ENCODE results near the gene CDHR3. TPM values are rescaled to one million over a fixed set of nuclear protein-coding genes. Genes with fewer than 3 reads are reported as not detected.

The CDHR3 gene
- total and polyA plus RNA-seq, 4 donors: 1.0 to 10.5 (median 1.8) TPM

DNA sequence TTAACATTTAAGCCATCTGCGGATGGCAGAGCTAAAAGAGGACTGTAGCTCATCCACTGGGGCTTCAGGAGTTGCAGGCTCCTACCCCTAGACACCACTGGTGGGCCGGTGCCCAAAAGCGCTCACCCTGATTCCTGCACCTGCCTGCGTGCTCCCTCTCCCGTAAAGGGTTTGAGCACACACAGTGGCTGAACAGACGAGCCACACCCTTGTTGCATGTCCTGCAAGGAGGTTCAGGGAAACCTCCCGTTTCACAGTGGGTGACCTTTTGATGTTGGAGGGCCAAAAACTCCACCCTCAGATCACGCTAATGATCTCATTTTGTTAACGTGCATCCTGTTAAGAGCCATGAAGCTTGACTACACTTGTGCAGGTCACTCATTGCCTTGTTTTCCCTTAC lies 111.2 kb downstream of the CDHR3 start:
- no peak overlapping the region for H3K4me3 ChIP-seq (ENCODE audit: low read depth in 1 of 3, low read length in 3 of 3)
- peaks cover 0 to 13% (median 5%) of the 10 kb centered on the region in 4 donors for H3K4me1 ChIP-seq (ENCODE audit: control insufficient read depth in 4 of 4, insufficient read depth in 4 of 4, low read length in 3 of 4)
- H3K9ac ChIP-seq (ENCODE audit: low read depth in 1 of 2, low read length in 2 of 2): no peak overlapping the region
- no peak overlapping the region for H3K27ac ChIP-seq (ENCODE audit: low read depth in 1 of 2, low read length in 2 of 2)
- H3K9me3 ChIP-seq (ENCODE audit: control insufficient read depth in 4 of 4, low read length in 3 of 4): no peaks in the 10 kb centered on the region
- WGBS: 90% methylated on average over 9 of the region's 9 CpGs
- TF ChIP-seq GABPA (IDR thresholded peaks at IDR 0.05 in 1 of 2, conservative IDR thresholded peaks at IDR 0.05 in 1 of 2) (no peak), HNF4G (IDR thresholded peaks at IDR 0.05) (no peak)
- H3K27me3 ChIP-seq (ENCODE audit: control insufficient read depth in 4 of 4, insufficient read depth in 4 of 4, low read length in 3 of 4): no peaks in the 10 kb centered on the region
- DNase-seq (ENCODE audit: low spot score): no peak
- no peaks in the 10 kb centered on the region for H3K36me3 ChIP-seq (ENCODE audit: control insufficient read depth in 4 of 4, insufficient read depth in 3 of 4, low read depth in 1 of 4, low read length in 3 of 4)

DNA sequence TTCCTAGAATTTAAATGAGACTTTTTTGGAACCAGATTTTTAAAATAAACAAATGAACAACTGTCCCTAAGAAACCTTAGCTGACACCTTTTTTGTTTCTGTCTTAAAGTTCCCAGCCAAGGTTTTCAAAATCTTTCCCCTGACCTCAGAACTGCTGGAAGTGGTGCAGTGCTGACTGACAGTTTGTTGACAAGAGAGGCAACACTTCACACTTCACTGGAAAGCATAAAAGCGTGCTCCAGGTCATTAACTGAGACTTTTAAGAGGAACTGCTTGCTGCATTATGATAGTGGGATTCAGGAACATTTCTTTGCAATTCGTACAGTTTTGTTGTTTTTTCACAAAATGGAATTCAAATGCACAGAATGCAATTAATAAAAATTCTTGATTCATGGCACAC lies 112.9 kb downstream of the CDHR3 start:
- no peaks in the 10 kb centered on the region for H3K9me3 ChIP-seq (ENCODE audit: control insufficient read depth in 4 of 4, low read length in 3 of 4)
- H3K36me3 ChIP-seq (ENCODE audit: control insufficient read depth in 4 of 4, insufficient read depth in 3 of 4, low read depth in 1 of 4, low read length in 3 of 4): no peaks in the 10 kb centered on the region
- no peak overlapping the region for H3K4me3 ChIP-seq (ENCODE audit: low read depth in 1 of 3, low read length in 3 of 3)
- 73% methylated on average over 2 of the region's 2 CpGs for whole genome bisulfite sequencing
- no peak overlapping the region for H3K27ac ChIP-seq (ENCODE audit: low read depth in 1 of 2, low read length in 2 of 2)
- no peaks in the 10 kb centered on the region for H3K27me3 ChIP-seq (ENCODE audit: control insufficient read depth in 4 of 4, insufficient read depth in 4 of 4, low read length in 3 of 4)
- H3K9ac ChIP-seq (ENCODE audit: low read depth in 1 of 2, low read length in 2 of 2): no peak overlapping the region
- peaks cover 0 to 8% (median under 1%) of the 10 kb centered on the region in 4 donors for H3K4me1 ChIP-seq (ENCODE audit: control insufficient read depth in 4 of 4, insufficient read depth in 4 of 4, low read length in 3 of 4)
- no peak for DNase-seq (ENCODE audit: low spot score)
- TF ChIP-seq FOXA1 (IDR thresholded peaks at IDR 0.05) (no peak), HNF4A (conservative IDR thresholded peaks at IDR 0.05) (no peak), RXRA (IDR thresholded peaks at IDR 0.05) (no peak), FOXA2 (IDR thresholded peaks at IDR 0.05) (no peak)
- TF ChIP-seq, protein P1, sequence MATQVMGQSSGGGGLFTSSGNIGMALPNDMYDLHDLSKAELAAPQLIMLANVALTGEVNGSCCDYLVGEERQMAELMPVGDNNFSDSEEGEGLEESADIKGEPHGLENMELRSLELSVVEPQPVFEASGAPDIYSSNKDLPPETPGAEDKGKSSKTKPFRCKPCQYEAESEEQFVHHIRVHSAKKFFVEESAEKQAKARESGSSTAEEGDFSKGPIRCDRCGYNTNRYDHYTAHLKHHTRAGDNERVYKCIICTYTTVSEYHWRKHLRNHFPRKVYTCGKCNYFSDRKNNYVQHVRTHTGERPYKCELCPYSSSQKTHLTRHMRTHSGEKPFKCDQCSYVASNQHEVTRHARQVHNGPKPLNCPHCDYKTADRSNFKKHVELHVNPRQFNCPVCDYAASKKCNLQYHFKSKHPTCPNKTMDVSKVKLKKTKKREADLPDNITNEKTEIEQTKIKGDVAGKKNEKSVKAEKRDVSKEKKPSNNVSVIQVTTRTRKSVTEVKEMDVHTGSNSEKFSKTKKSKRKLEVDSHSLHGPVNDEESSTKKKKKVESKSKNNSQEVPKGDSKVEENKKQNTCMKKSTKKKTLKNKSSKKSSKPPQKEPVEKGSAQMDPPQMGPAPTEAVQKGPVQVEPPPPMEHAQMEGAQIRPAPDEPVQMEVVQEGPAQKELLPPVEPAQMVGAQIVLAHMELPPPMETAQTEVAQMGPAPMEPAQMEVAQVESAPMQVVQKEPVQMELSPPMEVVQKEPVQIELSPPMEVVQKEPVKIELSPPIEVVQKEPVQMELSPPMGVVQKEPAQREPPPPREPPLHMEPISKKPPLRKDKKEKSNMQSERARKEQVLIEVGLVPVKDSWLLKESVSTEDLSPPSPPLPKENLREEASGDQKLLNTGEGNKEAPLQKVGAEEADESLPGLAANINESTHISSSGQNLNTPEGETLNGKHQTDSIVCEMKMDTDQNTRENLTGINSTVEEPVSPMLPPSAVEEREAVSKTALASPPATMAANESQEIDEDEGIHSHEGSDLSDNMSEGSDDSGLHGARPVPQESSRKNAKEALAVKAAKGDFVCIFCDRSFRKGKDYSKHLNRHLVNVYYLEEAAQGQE (IDR thresholded peaks at IDR 0.05): no peak
- TF ChIP-seq, protein P2, sequence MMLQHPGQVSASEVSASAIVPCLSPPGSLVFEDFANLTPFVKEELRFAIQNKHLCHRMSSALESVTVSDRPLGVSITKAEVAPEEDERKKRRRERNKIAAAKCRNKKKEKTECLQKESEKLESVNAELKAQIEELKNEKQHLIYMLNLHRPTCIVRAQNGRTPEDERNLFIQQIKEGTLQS (IDR thresholded peaks at IDR 0.05): no peak

DNA sequence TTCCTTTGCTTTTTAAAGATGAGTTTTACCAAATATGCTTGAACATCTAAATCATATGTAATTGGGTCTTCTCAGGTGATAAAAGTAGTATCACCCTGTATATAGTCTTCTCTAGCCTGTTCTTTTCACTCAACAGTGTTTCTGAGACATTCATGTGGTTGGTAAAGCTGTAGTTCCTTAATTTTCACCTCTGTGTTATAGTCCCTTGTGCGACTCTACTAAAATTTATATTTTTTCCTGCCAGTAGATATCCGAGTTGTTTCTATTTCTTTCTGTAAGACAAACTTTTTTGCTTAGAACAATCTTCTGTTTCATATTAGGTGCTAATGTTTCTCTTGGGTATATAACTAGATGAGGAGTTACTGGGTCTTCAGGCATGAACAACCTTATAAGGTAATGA lies 113.5 kb downstream of the CDHR3 start:
- TF ChIP-seq RXRA (IDR thresholded peaks at IDR 0.05) (no peak), GABPA (IDR thresholded peaks at IDR 0.05 in 1 of 2, conservative IDR thresholded peaks at IDR 0.05 in 1 of 2) (no peak), HNF4A (conservative IDR thresholded peaks at IDR 0.05) (no peak), NR2F2 (IDR thresholded peaks at IDR 0.05) (no peak), FOXA2 (IDR thresholded peaks at IDR 0.05) (no peak), HNF4G (IDR thresholded peaks at IDR 0.05) (no peak)
- TF ChIP-seq, protein P3, sequence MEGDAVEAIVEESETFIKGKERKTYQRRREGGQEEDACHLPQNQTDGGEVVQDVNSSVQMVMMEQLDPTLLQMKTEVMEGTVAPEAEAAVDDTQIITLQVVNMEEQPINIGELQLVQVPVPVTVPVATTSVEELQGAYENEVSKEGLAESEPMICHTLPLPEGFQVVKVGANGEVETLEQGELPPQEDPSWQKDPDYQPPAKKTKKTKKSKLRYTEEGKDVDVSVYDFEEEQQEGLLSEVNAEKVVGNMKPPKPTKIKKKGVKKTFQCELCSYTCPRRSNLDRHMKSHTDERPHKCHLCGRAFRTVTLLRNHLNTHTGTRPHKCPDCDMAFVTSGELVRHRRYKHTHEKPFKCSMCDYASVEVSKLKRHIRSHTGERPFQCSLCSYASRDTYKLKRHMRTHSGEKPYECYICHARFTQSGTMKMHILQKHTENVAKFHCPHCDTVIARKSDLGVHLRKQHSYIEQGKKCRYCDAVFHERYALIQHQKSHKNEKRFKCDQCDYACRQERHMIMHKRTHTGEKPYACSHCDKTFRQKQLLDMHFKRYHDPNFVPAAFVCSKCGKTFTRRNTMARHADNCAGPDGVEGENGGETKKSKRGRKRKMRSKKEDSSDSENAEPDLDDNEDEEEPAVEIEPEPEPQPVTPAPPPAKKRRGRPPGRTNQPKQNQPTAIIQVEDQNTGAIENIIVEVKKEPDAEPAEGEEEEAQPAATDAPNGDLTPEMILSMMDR (IDR thresholded peaks at IDR 0.05; ENCODE audit: low read depth, low read length, missing input control): no peak
- TF ChIP-seq, protein P2 (IDR thresholded peaks at IDR 0.05): no peak
- TF ChIP-seq, protein P4, sequence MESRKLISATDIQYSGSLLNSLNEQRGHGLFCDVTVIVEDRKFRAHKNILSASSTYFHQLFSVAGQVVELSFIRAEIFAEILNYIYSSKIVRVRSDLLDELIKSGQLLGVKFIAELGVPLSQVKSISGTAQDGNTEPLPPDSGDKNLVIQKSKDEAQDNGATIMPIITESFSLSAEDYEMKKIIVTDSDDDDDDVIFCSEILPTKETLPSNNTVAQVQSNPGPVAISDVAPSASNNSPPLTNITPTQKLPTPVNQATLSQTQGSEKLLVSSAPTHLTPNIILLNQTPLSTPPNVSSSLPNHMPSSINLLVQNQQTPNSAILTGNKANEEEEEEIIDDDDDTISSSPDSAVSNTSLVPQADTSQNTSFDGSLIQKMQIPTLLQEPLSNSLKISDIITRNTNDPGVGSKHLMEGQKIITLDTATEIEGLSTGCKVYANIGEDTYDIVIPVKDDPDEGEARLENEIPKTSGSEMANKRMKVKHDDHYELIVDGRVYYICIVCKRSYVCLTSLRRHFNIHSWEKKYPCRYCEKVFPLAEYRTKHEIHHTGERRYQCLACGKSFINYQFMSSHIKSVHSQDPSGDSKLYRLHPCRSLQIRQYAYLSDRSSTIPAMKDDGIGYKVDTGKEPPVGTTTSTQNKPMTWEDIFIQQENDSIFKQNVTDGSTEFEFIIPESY (IDR thresholded peaks at IDR 0.05): no peak
- TF ChIP-seq, protein P1 (IDR thresholded peaks at IDR 0.05): no peak
- peaks cover 0 to 8% (median under 1%) of the 10 kb centered on the region in 4 donors for H3K4me1 ChIP-seq (ENCODE audit: control insufficient read depth in 4 of 4, insufficient read depth in 4 of 4, low read length in 3 of 4)
- no peaks in the 10 kb centered on the region for H3K27me3 ChIP-seq (ENCODE audit: control insufficient read depth in 4 of 4, insufficient read depth in 4 of 4, low read length in 3 of 4)
- no peaks in the 10 kb centered on the region for H3K9me3 ChIP-seq (ENCODE audit: control insufficient read depth in 4 of 4, low read length in 3 of 4)
- H3K27ac ChIP-seq (ENCODE audit: low read depth in 1 of 2, low read length in 2 of 2): no peak overlapping the region
- H3K4me3 ChIP-seq (ENCODE audit: low read depth in 1 of 3, low read length in 3 of 3): no peak overlapping the region
- no peak overlapping the region for H3K9ac ChIP-seq (ENCODE audit: low read depth in 1 of 2, low read length in 2 of 2)
- DNase-seq (ENCODE audit: low spot score): no peak
- no peaks in the 10 kb centered on the region for H3K36me3 ChIP-seq (ENCODE audit: control insufficient read depth in 4 of 4, insufficient read depth in 3 of 4, low read depth in 1 of 4, low read length in 3 of 4)
- 92% methylated on average over 2 of the region's 2 CpGs for WGBS

All from liver (tissue), 9 donors.